ENCODE measurements around the gene PHACTR3.

Gene PHACTR3

DNA sequence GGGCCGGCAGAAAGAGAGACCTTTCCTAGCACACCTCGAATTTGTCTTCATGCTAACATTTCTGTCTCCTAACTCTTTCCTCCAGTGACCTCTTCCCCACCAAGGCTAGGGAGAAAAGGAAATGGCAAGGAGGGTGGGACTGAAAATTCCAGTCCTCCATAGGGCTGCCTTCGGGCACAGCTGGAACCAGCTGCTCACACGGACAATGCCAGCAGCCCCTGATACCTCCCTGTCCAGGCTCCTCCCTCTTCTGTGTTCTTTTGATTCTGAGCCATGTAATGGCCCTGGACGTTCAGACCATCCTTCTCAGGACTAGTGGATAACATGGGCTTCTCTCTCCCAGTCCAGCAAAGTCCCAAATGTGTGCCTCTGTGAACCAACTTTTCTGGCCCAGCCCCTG is 29.1 kb upstream of the PHACTR3 start:
- no peak for DNase-seq

DNA sequence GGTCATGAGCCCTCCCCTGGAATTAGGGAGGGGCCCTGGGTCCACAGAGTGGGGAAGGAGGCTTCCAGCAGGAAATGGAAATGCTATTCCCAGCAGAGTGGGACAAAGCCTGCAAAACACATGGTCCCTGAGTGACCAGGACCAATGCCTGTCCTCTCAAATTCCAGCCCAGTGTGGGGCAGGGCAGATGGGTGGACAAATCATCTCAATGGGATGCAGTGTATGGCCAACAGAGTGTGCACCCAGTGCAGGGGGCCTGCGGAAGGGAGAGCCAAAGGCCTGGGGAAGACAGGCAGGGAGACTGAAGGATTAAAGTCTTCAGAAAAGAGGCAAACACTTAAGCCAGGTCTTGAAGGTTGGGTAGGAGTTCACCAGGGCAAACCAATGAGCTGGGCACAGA is 28.7 kb upstream of the PHACTR3 start:
- no peak for DNase-seq

DNA sequence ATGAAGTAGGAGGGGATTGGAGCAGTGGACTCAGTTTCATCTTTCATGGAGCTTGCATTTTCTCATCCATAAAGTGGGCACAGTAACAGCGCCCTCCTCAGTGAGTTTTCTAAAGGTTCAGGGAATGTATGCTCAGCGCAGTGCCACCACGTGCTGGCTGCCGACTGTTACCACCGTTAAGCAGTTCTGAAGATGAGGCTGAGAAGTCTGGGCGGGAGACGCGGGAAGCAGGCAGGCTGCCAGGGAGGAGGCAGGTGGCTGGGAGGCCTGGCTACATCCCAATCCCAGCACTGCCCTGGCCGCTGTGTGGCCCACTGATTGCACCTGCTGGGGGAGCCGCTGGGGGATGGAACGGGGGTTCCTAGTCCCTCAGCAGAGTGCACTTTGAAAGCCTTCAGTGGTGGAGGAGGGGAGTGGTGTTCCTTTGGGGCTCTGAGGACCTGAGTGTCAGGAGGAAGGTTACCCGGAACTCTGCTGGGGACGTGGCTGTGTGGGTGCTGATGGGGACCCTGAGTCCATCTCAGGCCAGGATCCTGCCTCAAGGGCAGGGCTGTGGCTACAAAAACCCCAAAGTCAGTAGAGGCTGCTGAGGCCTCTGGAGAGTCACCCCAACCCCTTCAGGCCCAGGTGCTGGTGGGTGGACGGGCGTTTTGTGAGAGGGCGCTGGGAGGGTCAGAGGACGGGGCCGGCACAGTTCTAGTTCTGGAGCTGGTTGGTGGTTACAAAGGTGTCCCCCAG is 28.0 kb upstream of the PHACTR3 start:
- DNase-seq = no peak

DNA sequence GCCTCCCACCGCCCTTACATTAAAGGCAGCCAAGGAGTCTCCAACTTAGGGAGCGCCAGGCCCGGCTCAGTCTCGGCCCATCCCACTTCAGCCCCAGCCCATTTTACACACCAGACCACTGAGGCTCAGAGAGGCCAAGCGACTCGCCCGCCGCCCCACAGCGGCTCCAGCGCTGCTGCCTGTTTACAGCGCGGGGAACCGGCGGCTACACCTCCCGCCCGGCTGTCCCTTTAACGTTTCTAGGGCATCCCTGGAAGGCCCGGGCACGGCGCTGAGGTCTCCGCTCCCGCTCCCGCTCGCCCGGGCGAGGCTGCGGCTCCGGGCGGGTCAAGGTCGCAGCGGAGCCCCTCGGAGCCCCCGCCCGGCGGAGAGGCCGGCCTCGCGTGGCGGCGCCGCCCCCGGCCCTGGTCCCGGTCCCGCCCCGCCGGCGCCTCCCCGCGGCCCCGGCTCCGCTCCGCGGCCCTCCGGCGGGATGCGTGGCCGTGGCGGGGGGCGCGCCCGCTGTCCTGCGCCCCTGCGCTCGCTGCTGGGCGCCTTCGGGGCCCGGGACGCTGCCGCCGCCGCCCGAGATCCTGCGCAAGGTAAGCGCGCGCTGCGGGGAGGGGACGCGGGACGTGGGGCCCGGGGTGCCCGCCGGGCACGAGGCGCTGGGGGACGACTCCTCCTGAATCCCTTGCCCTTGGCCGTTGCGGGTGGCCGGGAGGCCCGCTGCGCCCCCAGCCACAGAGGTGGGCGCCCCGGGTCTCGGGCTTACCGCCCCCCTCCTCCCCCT is 27.1 kb upstream of the PHACTR3 start:
- no peak for DNase-seq

DNA sequence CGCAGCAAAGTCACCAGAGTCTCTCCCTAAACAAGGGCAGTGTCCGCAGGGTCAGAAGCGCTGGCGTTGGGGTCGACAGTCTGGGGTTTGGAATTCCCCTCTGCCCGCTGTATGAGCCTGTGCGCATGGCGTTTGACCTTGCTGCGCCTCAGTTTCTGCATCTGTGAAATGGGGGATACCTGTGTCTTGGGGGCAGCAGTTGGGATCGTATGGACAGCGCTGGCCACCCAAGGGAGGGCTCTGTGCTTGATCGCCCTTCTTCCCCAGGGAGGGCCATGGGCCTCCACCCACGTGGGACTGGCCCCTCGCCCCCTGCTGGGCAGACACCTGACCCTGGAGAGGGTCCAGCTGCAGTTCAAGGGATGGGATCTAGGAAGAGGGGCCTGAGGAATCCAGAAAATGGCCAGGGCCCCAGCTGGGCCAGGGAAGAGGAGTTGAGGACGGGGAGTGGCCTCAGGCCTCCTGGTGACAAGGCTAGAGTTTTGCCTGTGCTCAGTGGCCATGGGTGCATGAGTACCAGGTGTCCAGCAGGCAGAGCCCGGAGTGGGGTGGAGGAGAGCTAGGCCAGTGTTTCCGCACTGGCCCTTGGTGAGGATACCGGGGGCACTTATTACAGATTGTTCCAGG is 26.4 kb upstream of the PHACTR3 start:
- DNase-seq = no peak

DNA sequence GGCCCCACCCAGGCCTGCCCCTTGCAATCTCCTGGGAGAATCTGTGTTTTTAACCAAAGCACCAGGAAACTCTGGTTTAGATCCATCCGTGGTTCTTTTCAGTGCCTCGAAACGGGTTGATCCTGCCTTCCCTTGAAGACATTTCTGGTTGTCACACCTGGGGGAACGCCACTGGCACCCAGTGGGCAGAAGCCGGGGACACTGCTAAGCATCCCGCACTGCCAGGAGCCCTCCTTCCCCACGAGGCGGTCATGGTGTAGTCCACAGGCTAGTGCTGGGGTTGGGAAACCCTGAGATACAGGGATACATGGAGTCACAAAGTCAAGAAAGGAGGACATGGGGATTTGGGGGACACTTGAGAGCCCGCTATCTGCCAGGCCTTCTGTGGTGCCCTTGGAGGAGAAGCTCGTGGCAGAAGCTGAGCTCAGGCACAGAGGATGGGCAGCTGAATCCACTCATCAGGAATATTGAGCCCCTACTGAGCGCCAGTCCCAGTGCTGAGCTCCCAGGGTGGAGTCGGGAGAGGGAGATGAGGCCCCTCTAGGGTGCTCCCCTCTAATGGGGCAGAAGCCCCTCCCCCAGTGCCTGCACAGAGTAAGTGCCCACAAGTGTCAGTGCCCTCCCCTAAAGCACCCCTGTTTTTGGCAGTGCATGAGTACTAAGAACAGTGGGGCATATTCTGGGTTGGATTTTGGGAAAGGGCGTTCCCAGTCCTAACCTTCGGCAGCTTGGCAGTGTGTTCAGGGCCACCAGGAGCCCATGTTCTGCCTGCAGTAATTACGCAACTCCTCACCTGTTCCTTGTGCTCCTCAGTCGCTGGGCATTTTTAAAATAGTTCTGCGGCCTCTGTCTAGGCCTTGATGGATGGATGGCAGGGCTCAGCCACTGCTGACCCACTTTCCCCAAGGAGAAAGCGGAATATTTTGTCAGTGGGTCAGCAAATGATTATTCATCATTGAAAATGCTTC is 25.6 kb upstream of the PHACTR3 start:
- DNase-seq = no peak

DNA sequence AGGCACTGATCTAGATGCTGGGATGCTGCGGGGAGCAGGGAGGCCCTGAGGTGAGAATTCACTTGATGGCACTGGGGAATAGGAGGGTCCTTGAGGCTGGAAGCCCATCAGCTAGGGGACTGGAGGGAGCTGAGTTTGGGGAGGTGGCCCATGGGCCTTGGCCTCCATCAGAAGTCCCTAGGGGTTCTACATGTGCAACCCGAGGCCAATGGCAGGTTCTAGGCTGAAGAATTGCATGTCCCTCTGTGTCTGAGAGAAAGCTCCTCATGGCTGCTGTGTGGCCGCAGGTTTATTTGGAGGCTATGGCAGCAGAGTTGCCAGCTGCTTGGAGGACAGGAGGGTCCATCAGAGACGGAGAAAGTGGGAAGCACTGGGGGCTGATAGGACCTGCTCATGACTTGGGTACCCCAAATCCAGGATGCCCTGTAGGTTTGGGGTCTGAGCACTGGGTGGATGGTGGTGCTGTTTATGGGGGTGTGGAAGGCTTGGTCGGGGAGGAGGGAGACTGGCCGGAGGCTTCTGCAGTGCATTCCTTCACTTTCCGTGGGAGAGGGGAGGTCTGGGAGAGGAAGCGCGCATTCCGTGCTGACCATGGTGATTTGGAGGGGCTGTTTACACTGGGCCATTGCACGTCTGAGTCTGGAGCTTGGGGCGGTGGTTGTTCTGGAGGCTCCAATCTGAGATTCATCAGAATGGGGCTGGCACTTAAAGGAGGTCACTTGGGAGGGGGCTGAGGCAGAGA is 24.8 kb upstream of the PHACTR3 start:
- DNase-seq = no peak

DNA sequence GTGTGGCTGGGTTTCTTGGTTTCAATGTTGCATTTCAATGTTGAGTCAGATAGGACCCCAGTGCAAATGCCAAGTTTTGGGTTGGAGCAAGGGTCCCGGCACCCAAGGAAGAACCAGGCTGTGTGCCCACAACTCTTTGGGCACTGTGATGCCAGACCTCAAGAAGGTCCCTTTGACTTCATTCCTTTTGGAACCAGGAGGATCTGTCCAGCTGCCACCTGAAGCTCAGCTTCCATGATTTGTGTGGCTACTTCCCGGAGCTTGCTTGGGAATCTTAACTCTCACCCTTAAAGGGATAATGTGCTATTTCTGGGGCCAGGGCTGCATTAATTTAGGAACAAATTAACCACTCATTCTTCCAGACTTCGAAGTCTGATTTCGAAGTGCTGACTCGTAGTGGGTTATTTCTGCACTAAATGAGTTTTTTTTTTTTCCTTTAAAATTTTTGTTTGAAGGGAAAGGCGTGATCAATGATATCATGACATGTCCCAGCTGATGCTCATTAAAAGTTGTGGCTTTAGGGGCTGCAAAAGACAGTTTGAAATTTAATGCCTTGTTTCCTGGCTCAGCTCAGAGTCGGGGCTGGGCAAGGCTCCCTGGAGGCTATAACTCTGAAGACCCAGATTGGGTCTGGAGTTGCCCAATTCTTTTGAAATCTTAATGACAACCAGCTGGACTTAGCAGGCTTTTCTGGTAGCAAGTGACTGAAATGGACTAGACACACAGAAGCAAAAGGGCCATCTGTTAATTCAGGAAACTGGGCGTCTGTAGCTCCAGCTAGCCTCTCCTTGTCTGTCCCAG is 24.0 kb upstream of the PHACTR3 start:
- no peak for DNase-seq

DNA sequence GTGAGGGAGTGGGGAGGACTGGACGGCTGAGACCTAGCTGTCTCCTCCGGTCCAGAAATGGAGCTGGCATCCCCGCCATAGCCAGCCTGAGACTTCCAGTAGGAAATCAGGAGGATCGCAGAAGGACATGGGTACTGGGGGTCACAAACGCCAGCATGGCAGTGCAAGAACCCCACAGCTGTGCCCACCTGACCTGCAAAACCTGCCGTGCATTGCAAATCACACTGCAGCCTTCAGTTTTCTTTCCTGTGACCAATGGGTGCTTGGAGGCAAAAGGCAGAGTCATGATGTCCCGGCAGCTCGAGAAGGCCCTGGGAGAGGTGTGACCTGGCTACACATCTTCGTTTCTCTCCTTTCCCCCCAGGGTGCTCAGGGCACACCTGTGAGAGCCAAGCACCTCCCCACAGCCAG is 23.3 kb upstream of the PHACTR3 start:
- DNase-seq = no peak

DNA sequence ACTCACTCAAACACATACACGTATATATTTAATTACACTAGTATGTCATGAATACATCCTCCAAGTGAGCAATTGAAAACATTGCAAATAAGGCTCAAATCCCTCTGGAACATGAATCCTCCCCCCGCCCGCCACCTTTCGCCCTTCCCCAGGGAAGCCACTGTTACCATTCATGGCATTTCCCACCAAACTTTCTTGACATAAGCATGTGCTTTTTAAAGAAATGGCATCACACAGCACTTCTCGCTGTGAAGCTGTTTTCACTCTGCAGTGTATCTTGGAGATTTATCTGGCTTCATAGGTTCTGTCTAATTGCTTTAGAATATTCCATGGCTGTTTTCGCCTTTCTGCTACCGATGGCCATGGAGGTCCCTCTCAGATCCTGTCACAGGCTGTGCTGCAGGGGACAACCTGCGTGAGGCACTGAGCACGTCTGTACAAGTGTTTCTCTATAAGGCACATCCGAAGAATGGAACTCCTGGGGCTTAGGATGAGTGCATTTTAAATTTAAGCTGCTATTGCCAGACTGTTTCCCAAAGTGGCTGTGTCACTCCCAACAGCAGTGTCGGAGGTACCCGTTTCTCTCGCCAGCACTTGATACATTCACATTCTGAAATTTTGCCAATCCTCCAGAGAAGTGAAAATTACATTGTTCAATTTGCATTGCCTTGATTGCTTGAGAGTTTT is 22.2 kb upstream of the PHACTR3 start:
- no peak for DNase-seq

DNA sequence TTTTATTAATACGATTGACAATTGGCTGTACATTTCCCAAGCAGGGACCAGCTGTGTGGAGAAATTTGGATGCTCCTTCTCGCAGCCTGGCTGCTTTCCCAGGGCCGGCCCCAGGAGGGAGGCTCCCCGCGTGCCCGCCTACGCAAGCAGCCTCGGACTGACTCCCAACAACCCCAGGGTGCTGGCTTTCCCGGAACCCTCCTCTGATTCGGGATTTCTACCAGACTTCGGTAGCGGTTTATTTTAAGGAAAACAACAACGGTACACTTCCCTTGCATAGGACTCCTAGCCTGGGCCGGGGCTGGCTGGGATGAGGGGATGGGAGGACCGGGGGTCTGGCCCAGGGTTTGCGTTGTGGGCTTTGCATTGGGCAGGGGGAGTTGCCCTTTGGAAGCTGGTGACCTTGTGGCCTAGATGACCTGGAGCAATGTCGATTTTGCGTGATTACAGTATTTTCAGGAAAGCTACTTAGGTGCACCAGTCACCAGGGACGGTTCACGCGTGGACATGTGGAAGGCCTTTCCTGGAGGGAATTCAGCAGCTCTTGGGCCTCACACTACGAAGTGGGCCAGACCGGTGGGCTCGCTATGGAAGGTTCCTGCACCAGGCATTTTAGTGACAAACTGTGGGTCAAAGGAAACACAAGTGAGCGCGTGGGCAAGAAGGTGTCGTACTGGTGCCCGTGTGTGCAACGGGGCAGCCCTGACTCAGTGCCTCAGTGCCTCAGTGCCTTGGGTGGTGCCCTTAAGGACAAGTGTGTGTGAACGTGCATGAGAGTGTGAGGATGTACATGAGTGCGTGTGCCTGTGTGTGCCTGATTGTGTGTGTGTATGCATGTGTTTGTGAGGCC is 20.7 kb upstream of the PHACTR3 start:
- DNase-seq = no peak

DNA sequence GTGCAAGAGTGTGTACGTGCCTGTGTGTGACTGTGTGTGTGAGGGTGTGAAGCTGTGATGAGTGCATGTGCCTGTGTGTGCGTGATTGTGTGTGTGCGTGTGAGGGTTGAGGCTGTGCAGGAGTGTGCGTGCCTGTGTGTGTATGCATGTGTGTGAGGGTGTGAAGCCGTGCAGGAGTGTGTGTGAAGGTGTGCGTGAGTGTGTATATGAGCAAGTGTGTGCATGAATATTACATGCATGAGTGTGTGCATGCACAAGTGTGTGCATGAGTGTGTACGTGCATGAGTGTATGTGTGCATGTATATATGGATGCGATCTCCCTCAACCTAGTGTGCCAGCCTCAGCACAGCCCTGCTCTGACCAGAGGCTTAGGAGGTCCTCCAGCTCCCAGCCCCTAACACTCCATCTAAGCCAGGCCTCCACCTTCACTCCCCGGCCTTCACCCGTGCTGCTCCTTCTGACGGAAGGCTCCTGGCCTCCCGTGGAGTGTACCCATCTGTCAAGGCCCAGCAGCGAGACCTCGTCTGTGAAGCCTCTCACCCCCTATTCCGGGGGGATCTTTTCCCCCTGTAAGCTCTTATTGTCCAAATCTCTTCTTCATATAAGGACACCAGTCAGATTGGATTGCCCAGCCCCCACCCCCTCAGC is 19.9 kb upstream of the PHACTR3 start:
- no peak for DNase-seq

DNA sequence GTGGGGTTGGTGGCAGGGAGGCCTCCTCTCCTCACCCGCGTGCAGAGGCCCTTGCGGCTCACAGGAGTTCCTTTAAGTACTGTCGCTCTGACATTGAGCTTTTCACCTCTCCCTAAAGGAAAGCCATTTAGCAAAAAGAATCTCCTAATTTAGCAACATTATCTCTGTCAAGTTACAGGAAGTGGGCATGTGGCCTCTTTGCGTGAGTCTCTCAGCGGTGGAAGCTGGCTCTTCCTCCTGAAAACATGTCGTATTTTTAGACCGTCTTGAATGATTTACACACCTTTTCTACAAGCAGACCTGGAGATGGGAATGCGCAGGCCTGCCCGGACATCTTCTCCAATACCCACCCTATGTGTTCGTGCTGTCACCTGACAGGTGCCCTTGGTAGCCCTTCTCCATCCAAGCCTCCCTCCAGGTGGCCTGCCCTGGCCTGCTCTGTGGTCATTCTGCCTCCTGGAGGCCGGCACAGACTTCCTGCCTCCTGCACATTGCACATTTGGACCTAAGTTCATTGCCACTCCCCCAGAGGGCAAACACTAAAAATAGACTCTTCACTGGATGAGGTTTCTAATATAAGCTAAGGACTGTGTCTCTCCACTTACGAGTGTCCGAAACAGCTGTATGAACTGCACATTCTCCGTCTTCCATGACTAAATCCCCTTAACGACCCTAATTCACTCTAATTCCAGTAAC is 18.5 kb upstream of the PHACTR3 start:
- no peak for DNase-seq

DNA sequence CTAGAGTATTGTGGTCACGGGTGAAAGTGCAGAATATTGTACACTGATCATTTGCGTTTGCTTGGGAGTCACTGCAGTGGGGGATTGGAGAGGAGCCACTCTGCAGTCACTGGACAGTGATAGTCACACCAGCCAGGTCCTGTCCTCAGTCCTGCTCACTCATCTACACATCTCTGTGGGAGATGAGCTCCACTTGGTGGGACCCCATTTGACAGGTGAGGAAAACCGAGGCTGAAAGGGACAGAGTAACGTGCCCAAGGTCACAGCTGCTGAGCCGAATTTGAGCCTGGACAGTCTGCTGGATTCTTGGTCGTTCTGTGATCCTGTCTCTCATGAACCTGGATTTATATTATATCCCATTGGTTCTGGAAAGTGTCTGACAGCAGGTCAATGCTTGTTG is 17.7 kb upstream of the PHACTR3 start:
- no peak for DNase-seq

DNA sequence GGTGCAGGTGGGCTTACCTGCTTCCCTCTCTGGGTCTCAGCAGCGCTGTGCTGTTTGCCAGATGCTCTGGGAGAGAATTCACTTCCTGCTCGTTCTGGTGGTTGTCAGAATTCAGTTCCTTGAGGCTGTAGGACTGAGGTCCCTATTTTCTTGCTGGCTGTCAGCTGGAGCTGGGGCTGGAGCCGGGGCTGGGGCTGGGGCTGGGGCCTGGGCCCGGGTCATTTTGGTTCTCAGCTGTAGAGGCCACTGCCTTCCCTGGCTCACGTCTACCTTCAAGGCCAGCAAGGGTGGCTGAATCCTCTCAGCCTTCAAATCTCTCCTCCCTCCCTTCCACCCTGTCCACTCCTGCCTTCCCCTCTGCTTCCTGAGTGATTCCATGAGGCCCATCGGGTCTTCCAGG is 16.8 kb upstream of the PHACTR3 start:
- DNase-seq = no peak

DNA sequence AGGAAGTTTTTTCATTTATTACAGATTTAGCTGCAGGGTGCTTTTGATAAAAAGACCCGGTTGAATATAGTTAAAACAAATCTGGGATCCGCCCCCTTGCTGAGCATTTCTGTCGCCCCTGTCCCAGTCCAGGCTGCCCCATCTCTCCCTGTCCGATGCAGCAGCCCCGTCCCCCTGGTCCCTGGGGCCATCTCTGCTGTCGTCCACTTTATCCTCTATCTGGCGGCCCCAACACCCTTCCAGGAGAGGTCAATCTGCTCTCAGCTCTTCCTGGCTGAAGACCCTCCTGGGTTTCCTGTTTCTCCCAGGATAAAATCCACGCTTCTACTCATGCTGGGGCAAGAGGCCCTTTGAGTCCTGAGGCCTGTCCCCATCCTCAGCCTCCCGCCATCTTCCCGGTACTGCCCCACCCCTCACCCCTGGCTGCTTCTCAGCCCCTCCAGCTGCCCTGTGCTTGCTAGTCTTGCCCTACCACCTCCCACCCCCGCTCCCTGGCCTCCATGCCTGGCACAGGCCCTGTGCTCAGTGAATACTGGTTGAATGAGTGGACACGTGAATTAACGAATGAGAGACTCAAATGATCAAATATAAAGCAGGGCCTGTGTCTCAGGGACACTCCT is 16.0 kb upstream of the PHACTR3 start:
- no peak for DNase-seq

DNA sequence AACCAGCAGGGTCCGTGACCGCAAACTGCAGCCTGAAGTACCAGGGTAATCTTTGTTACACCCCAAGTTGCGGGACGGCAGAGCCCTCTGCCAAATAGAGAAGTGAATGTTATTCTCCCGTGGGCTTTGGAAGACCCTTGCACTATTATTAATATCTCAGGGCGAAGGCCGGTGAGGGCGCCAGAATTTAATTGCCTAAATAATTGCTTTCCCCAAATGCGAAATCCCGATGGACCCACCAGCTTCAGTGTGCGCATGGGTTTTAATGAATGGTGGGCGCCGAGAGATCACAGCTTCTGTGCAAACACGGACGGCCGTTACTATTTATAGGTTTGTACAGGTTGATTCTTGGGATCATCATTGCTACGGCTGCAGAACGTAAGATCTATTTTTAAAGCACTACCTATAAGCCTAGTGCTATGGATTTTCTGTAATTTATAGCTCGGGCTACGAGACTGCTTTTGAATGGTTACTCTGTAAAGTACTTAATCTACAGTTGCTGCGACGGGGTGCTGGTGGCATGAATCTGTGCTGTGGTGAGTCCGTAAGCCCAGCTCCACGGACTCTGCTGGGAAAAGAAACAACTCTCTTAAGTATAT is 15.2 kb upstream of the PHACTR3 start:
- no peak for DNase-seq

DNA sequence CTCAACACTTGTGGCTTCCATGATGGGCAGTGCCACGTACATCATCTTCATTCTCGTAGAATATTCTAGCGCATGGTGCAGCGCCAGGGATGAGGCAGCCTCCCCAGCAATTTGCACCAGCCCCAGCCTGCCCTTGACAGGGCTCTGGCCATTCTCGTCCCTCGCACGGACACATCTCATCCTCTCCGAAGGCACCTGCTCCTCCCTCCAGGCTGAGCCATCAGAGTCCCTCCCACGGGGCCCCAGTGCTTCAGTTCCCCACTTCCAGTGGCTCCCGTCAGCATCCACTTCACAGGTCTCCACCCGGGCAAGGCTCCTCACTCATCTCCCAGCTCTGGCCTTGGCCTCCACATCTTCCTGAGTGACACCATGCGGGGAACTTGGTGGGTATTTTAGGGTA is 13.3 kb upstream of the PHACTR3 start:
- no peak for DNase-seq
